ENCODE data around the gene GAGE12C. TPM values are rescaled to one million over a fixed set of nuclear protein-coding genes. Genes with fewer than 3 reads are reported as not detected.
"Not testable (repeated sequence)": the region's sequence is repeated elsewhere in the genome, so short reads cannot be mapped to it uniquely, and the experiment has no call there.

Gene GAGE12C, protein sequence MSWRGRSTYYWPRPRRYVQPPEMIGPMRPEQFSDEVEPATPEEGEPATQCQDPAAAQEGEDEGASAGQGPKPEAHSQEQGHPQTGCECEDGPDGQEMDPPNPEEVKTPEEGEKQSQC
- total RNA-seq (not detected), polyA plus RNA-seq (not detected)
- long read RNA-seq, donor 1 = 0 reads
- long read RNA-seq, donor 2 = 0 reads

DNA sequence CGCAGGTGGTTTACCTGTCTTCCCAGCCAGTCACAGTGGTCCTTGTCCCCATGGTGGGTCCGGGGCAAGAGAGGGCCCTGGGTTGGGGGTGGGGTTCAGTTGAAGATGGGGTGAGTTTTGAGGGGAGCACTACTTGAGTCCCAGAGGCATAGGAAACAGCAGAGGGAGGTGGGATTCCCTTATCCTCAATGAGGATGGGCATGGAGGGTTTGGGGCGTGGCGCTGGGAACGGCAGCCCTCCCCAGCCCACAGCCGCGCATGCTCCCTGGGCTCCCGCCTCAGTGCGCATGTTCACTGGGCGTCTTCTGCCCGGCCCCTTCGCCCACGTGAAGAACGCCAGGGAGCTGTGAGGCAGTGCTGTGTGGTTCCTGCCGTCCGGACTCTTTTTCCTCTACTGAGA is at the start of gene GAGE12C:
GAGE12C (plus strand) TSS at position 301 of the 400 bp plus-strand sequence. CDS start 1,155 bp downstream, outside the sequence.
- H3K4me3 ChIP-seq; H3K4me1 ChIP-seq; H3K9me3 ChIP-seq; ATAC-seq; DNase-seq; intact Hi-C loops (cut with DNase I); H3K27ac ChIP-seq; H3K36me3 ChIP-seq (ENCODE audit: insufficient read depth in 1 of 2, low read depth in 1 of 2); H3K27me3 ChIP-seq (ENCODE audit: insufficient read depth in 3 of 3, low read length in 2 of 3): not testable (repeated sequence)
- WGBS, 3 donors = no CpG with 5 or more reads among the region's 16 CpGs

DNA sequence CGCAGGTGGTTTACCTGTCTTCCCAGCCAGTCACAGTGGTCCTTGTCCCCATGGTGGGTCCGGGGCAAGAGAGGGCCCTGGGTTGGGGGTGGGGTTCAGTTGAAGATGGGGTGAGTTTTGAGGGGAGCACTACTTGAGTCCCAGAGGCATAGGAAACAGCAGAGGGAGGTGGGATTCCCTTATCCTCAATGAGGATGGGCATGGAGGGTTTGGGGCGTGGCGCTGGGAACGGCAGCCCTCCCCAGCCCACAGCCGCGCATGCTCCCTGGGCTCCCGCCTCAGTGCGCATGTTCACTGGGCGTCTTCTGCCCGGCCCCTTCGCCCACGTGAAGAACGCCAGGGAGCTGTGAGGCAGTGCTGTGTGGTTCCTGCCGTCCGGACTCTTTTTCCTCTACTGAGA is 9.5 kb downstream of the GAGE12C start, which contains the start of gene GAGE12D:
GAGE12D (plus strand) TSS at position 301 of the 400 bp plus-strand sequence. CDS start 1,155 bp downstream, outside the sequence.
- H3K36me3 ChIP-seq (ENCODE audit: insufficient read depth in 1 of 2, low read depth in 1 of 2); H3K9me3 ChIP-seq; intact Hi-C loops (cut with DNase I); H3K4me3 ChIP-seq; ATAC-seq; H3K27ac ChIP-seq; DNase-seq; H3K4me1 ChIP-seq; H3K27me3 ChIP-seq (ENCODE audit: insufficient read depth in 3 of 3, low read length in 2 of 3): not testable (repeated sequence)
- WGBS, 3 donors = no CpG with 5 or more reads among the region's 16 CpGs

DNA sequence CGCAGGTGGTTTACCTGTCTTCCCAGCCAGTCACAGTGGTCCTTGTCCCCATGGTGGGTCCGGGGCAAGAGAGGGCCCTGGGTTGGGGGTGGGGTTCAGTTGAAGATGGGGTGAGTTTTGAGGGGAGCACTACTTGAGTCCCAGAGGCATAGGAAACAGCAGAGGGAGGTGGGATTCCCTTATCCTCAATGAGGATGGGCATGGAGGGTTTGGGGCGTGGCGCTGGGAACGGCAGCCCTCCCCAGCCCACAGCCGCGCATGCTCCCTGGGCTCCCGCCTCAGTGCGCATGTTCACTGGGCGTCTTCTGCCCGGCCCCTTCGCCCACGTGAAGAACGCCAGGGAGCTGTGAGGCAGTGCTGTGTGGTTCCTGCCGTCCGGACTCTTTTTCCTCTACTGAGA is 19.0 kb downstream of the GAGE12C start, which contains the start of gene GAGE12E:
GAGE12E (plus strand) TSS at position 301 of the 400 bp plus-strand sequence. CDS start 1,155 bp downstream, outside the sequence.
- H3K4me3 ChIP-seq; ATAC-seq; H3K9me3 ChIP-seq; intact Hi-C loops (cut with DNase I); DNase-seq; H3K36me3 ChIP-seq (ENCODE audit: insufficient read depth in 1 of 2, low read depth in 1 of 2); H3K27ac ChIP-seq; H3K4me1 ChIP-seq; H3K27me3 ChIP-seq (ENCODE audit: insufficient read depth in 3 of 3, low read length in 2 of 3): not testable (repeated sequence)
- no CpG with 5 or more reads among the region's 16 CpGs for WGBS, 3 donors

DNA sequence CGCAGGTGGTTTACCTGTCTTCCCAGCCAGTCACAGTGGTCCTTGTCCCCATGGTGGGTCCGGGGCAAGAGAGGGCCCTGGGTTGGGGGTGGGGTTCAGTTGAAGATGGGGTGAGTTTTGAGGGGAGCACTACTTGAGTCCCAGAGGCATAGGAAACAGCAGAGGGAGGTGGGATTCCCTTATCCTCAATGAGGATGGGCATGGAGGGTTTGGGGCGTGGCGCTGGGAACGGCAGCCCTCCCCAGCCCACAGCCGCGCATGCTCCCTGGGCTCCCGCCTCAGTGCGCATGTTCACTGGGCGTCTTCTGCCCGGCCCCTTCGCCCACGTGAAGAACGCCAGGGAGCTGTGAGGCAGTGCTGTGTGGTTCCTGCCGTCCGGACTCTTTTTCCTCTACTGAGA is 28.6 kb downstream of the GAGE12C start, which contains the start of gene GAGE12F:
GAGE12F (plus strand) TSS at position 301 of the 400 bp plus-strand sequence. CDS start 1,155 bp downstream, outside the sequence.
- H3K4me3 ChIP-seq; intact Hi-C loops (cut with DNase I); H3K4me1 ChIP-seq; H3K9me3 ChIP-seq; H3K27ac ChIP-seq; DNase-seq; H3K36me3 ChIP-seq (ENCODE audit: insufficient read depth in 1 of 2, low read depth in 1 of 2); ATAC-seq; H3K27me3 ChIP-seq (ENCODE audit: insufficient read depth in 3 of 3, low read length in 2 of 3): not testable (repeated sequence)
- no CpG with 5 or more reads among the region's 16 CpGs for WGBS, 3 donors

DNA sequence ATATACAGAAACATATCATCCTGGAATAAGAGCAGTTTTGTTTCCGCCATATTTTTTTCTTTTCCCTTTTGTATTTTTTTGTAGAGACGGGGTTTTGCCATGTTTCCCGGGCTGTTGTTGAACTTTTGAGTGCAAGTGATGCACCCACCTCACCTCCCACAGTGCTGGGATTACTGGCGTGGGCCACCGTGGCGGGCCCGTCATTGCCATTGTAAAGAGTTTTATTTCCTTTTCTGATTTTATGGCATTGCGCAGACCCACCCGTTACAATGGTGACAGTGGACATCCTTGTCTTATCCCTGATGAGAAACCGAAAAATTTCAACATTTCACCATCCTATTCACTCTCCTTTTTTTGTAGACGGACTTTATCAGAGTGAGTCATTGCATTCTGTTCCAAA is 36.8 kb downstream of the GAGE12C start:
- intact Hi-C loops (cut with DNase I); H3K27me3 ChIP-seq (ENCODE audit: insufficient read depth in 3 of 3, low read length in 2 of 3); H3K36me3 ChIP-seq (ENCODE audit: insufficient read depth in 1 of 2, low read depth in 1 of 2); H3K4me1 ChIP-seq; ATAC-seq; H3K9me3 ChIP-seq; H3K4me3 ChIP-seq; H3K27ac ChIP-seq: not testable (repeated sequence)
- no CpG with 5 or more reads among the region's 11 CpGs for WGBS, 3 donors
- DNase-seq = peak in 1 of 2 donors; percentile 18

DNA sequence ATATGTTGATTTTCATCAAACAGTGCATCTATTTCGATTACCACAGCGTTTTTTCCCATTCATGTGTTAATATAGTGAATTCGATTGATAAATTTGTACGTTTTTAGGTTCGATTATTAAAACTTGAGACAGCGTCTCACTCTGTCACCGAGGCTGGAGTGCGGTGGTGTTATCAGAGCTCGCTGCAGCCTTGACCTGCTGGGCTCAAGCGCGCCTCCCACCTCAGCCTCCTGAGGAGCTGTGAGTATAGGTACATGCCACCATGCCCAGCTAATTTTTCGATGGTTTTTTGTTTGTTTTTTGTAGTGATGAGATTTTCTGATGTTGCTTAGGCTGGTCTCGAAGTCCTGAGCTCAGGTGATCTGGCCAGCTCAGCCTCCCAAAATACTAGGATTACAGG is 37.2 kb downstream of the GAGE12C start:
- WGBS, 3 donors = no CpG with 5 or more reads among the region's 13 CpGs
- ATAC-seq; H3K4me1 ChIP-seq; H3K9me3 ChIP-seq; intact Hi-C loops (cut with DNase I); H3K27ac ChIP-seq; H3K36me3 ChIP-seq (ENCODE audit: insufficient read depth in 1 of 2, low read depth in 1 of 2); H3K27me3 ChIP-seq (ENCODE audit: insufficient read depth in 3 of 3, low read length in 2 of 3); H3K4me3 ChIP-seq: not testable (repeated sequence)
- DNase-seq = peak in 1 of 2 donors; percentile 12

DNA sequence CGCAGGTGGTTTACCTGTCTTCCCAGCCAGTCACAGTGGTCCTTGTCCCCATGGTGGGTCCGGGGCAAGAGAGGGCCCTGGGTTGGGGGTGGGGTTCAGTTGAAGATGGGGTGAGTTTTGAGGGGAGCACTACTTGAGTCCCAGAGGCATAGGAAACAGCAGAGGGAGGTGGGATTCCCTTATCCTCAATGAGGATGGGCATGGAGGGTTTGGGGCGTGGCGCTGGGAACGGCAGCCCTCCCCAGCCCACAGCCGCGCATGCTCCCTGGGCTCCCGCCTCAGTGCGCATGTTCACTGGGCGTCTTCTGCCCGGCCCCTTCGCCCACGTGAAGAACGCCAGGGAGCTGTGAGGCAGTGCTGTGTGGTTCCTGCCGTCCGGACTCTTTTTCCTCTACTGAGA is 38.1 kb downstream of the GAGE12C start, which contains the start of gene GAGE12G:
GAGE12G (plus strand) TSS at position 301 of the 400 bp plus-strand sequence. CDS start 1,155 bp downstream, outside the sequence.
- not testable (repeated sequence) for H3K4me1 ChIP-seq, ATAC-seq
- no CpG with 5 or more reads among the region's 16 CpGs for WGBS, 3 donors

DNA sequence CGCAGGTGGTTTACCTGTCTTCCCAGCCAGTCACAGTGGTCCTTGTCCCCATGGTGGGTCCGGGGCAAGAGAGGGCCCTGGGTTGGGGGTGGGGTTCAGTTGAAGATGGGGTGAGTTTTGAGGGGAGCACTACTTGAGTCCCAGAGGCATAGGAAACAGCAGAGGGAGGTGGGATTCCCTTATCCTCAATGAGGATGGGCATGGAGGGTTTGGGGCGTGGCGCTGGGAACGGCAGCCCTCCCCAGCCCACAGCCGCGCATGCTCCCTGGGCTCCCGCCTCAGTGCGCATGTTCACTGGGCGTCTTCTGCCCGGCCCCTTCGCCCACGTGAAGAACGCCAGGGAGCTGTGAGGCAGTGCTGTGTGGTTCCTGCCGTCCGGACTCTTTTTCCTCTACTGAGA is 47.7 kb downstream of the GAGE12C start, which contains the start of gene GAGE12H:
GAGE12H (plus strand) TSS at position 301 of the 400 bp plus-strand sequence. CDS start 1,155 bp downstream, outside the sequence.
- H3K4me3 ChIP-seq; H3K27me3 ChIP-seq (ENCODE audit: insufficient read depth in 3 of 3, low read length in 2 of 3); ATAC-seq; H3K36me3 ChIP-seq (ENCODE audit: insufficient read depth in 1 of 2, low read depth in 1 of 2); H3K4me1 ChIP-seq; H3K9me3 ChIP-seq; H3K27ac ChIP-seq; intact Hi-C loops (cut with DNase I); DNase-seq: not testable (repeated sequence)
- no CpG with 5 or more reads among the region's 16 CpGs for WGBS, 3 donors

More for the DNA sequence above, 38.1 kb downstream of the GAGE12C start, which contains the start of gene GAGE12G:
- H3K4me3 ChIP-seq; intact Hi-C loops (cut with DNase I); H3K27ac ChIP-seq; H3K27me3 ChIP-seq (ENCODE audit: insufficient read depth in 3 of 3, low read length in 2 of 3); H3K9me3 ChIP-seq; H3K36me3 ChIP-seq (ENCODE audit: insufficient read depth in 1 of 2, low read depth in 1 of 2); DNase-seq: not testable (repeated sequence)

Other genes starting within 250 kb of the GAGE12C start
- gene GAGE10, start 228.5 kb upstream of the GAGE12C start, total RNA-seq = not detected
- gene GAGE10, start 228.5 kb upstream of the GAGE12C start, polyA plus RNA-seq = not detected
- gene GAGE12J, start 210.1 kb upstream of the GAGE12C start, total RNA-seq = not detected
- not detected for gene GAGE12J, start 210.1 kb upstream of the GAGE12C start, polyA plus RNA-seq
- not detected for gene GAGE13, start 200.6 kb upstream of the GAGE12C start, total RNA-seq
- gene GAGE13, start 200.6 kb upstream of the GAGE12C start, polyA plus RNA-seq = not detected
- not detected for gene GAGE12D, start 9.6 kb downstream of the GAGE12C start, total RNA-seq
- not detected for gene GAGE12D, start 9.6 kb downstream of the GAGE12C start, polyA plus RNA-seq
- gene GAGE12E, start 19.1 kb downstream of the GAGE12C start, total RNA-seq = not detected
- gene GAGE12E, start 19.1 kb downstream of the GAGE12C start, polyA plus RNA-seq = not detected
- not detected for gene GAGE12F, start 28.7 kb downstream of the GAGE12C start, total RNA-seq
- gene GAGE12F, start 28.7 kb downstream of the GAGE12C start, polyA plus RNA-seq = not detected
- not detected for gene GAGE12G, start 38.2 kb downstream of the GAGE12C start, total RNA-seq
- not detected for gene GAGE12G, start 38.2 kb downstream of the GAGE12C start, polyA plus RNA-seq
- not detected for gene GAGE12H, start 47.8 kb downstream of the GAGE12C start, total RNA-seq
- gene GAGE12H, start 47.8 kb downstream of the GAGE12C start, polyA plus RNA-seq = not detected
- not detected for gene GAGE2A, start 57.3 kb downstream of the GAGE12C start, total RNA-seq
- not detected for gene GAGE2A, start 57.3 kb downstream of the GAGE12C start, polyA plus RNA-seq
- not detected for gene GAGE1, start 66.8 kb downstream of the GAGE12C start, total RNA-seq
- not detected for gene GAGE1, start 66.8 kb downstream of the GAGE12C start, polyA plus RNA-seq
- not detected for gene PAGE1, start 163.8 kb downstream of the GAGE12C start, total RNA-seq
- not detected for gene PAGE1, start 163.8 kb downstream of the GAGE12C start, polyA plus RNA-seq

Measured in psoas muscle (tissue), 8 donors.